Endothelial cell of hepatic sinusoid (primary cell): ENCODE data around the gene FRZB.

Source experiments
- in situ Hi-C: cut with HindIII; loops from 2 replicates; pipeline ENCODE4 v1.10.0; 2017; ENCODE audit warnings: low sequenced_read_pairs

Gene FRZB

GRCh38 chr2:182807319-182807718, 59.1 kb downstream of the FRZB start:
- in situ Hi-C loops, result no loop called here

GRCh38 chr2:182804128-182804527, 62.3 kb downstream of the FRZB start:
- in situ Hi-C loops, result no loop called here

GRCh38 chr2:182798736-182799135, 67.7 kb downstream of the FRZB start:
- in situ Hi-C loops, result no loop called here

- in situ Hi-C loops, result no loop called here
Measured at GRCh38 chr2:182792441-182792840, 74.0 kb downstream of the FRZB start.

- in situ Hi-C loops, result no loop called here
Measured at GRCh38 chr2:182784777-182785176, 81.7 kb downstream of the FRZB start.

- in situ Hi-C loops, result no loop called here
Measured at GRCh38 chr2:182784058-182784706, 82.3 kb downstream of the FRZB start.
